Measurements from ENCODE around the gene DRC1. TPM values are rescaled to one million over a fixed set of nuclear protein-coding genes. Genes with fewer than 3 reads are reported as not detected.

Gene DRC1
- total and polyA plus RNA-seq, 2 of the 13 experiments (the other 11 are each of a cell fraction or from before 2014, with no cell fraction given), result 0.07 TPM; not detected in 1

- TF ChIP-seq ARID3A (IDR thresholded peaks at IDR 0.05; ENCODE audit: low read depth, low read length) (peak; percentile 52; the same call in 1 of the 2 replicates), ZNF75D (CRISPR knock-in tag; IDR thresholded peaks at IDR 0.05; ENCODE audit: borderline replicate concordance) (no peak), NFE2 (CRISPR knock-in tag; IDR thresholded peaks at IDR 0.05) (peak; percentile 77), AFF4 (CRISPR knock-in tag; IDR thresholded peaks at IDR 0.05) (no peak), ZNF704 (CRISPR knock-in tag; IDR thresholded peaks at IDR 0.05; ENCODE audit: borderline replicate concordance) (no peak), ZNF331 (CRISPR knock-in tag; IDR thresholded peaks at IDR 0.05) (no peak; the same call in 1 of the 2 replicates), MEIS1 (CRISPR knock-in tag; IDR thresholded peaks at IDR 0.05; ENCODE audit: borderline replicate concordance) (no peak), ZNF784 (CRISPR knock-in tag; IDR thresholded peaks at IDR 0.05; ENCODE audit: borderline replicate concordance) (no peak), ZNF124 (CRISPR knock-in tag; IDR thresholded peaks at IDR 0.05) (no peak), ZNF644 (CRISPR knock-in tag; IDR thresholded peaks at IDR 0.05; ENCODE audit: low read depth) (0 out of 2 replicates have a peak, but pooled peaks have one; percentile 35), STAG1 (CRISPR knock-in tag; IDR thresholded peaks at IDR 0.05) (peak; percentile 62), FOXP4 (CRISPR knock-in tag; IDR thresholded peaks at IDR 0.05) (no peak), HOXA3 (CRISPR knock-in tag; IDR thresholded peaks at IDR 0.05) (no peak), ZBED4 (CRISPR knock-in tag; IDR thresholded peaks at IDR 0.05; ENCODE audit: borderline replicate concordance) (peak; percentile 74; the same call in 1 of the 2 replicates)
Observed at GRCh38 chr2:26462511-26463243, 61.0 kb downstream of the DRC1 start (continued).
